ENCODE results near the gene POPDC3. TPM values are rescaled to one million over a fixed set of nuclear protein-coding genes. Genes with fewer than 3 reads are reported as not detected.

POPDC3 gene
- polyA plus RNA-seq, 4 donors, result 0.21 to 0.54 (median 0.24) TPM; not detected in 1

- H3K36me3 ChIP-seq (ENCODE audit: control insufficient read depth in 3 of 3, insufficient read depth in 2 of 3, low read depth in 1 of 3, low read length in 3 of 3), result no peaks in the 10 kb centered on the region
- WGBS, 3 donors, result 43 to 61% (median 54%) methylated on average over 4 of the region's 4 CpGs
- no peak for DNase-seq
- no peak overlapping the region for H3K4me3 ChIP-seq (ENCODE audit: low read depth in 1 of 3, low read length in 3 of 3)
- no peaks in the 10 kb centered on the region for H3K9me3 ChIP-seq (ENCODE audit: control insufficient read depth in 2 of 2, insufficient read depth in 1 of 2, low read depth in 1 of 2, low read length in 1 of 2)
- FAIRE-seq, result no peak
- H3K4me1 ChIP-seq (ENCODE audit: control insufficient read depth in 3 of 3, insufficient read depth in 2 of 3, low read depth in 1 of 3, low read length in 2 of 3), result no peaks in the 10 kb centered on the region
- no peak overlapping the region for H3K27ac ChIP-seq (ENCODE audit: low read depth in 1 of 3, low read length in 2 of 3)
- H3K27me3 ChIP-seq (ENCODE audit: control insufficient read depth in 3 of 3, insufficient read depth in 3 of 3, low read length in 3 of 3), result peaks cover 0 to 5% (median 0%) of the 10 kb centered on the region in 3 donors
These were observed 18.4 kb downstream of the POPDC3 start for GRCh38 chr6:105161421-105161820.

GRCh38 chr6:105153676-105154075 lies 26.1 kb downstream of the POPDC3 start:
- Histone ChIP-seq H3K27me3 (ENCODE audit: control insufficient read depth in 3 of 3, insufficient read depth in 3 of 3, low read length in 3 of 3) (no peaks in the 10 kb centered on the region), H3K27ac (ENCODE audit: low read depth in 1 of 3, low read length in 2 of 3) (no peak overlapping the region), H3K4me3 (ENCODE audit: low read depth in 1 of 3, low read length in 3 of 3) (no peak overlapping the region), H3K4me1 (ENCODE audit: control insufficient read depth in 3 of 3, insufficient read depth in 2 of 3, low read depth in 1 of 3, low read length in 2 of 3) (no peaks in the 10 kb centered on the region), H3K9me3 (ENCODE audit: control insufficient read depth in 2 of 2, insufficient read depth in 1 of 2, low read depth in 1 of 2, low read length in 1 of 2) (peaks cover 0 to 4% of the 10 kb centered on the region in 2 donors), H3K36me3 (ENCODE audit: control insufficient read depth in 3 of 3, insufficient read depth in 2 of 3, low read depth in 1 of 3, low read length in 3 of 3) (no peaks in the 10 kb centered on the region)
- no peak for FAIRE-seq
- no peak for DNase-seq
- 85 to 90% (median 86%) methylated on average over 3 of the region's 3 CpGs for WGBS, 3 donors

GRCh38 chr6:105152880-105153279 lies 26.9 kb downstream of the POPDC3 start:
- H3K9me3 ChIP-seq (ENCODE audit: control insufficient read depth in 2 of 2, insufficient read depth in 1 of 2, low read depth in 1 of 2, low read length in 1 of 2), result peaks cover 0 to 4% of the 10 kb centered on the region in 2 donors
- DNase-seq, result no peak
- H3K27me3 ChIP-seq (ENCODE audit: control insufficient read depth in 3 of 3, insufficient read depth in 3 of 3, low read length in 3 of 3), result no peaks in the 10 kb centered on the region
- no peak overlapping the region for H3K4me3 ChIP-seq (ENCODE audit: low read depth in 1 of 3, low read length in 3 of 3)
- H3K36me3 ChIP-seq (ENCODE audit: control insufficient read depth in 3 of 3, insufficient read depth in 2 of 3, low read depth in 1 of 3, low read length in 3 of 3), result no peaks in the 10 kb centered on the region
- no peak overlapping the region for H3K27ac ChIP-seq (ENCODE audit: low read depth in 1 of 3, low read length in 2 of 3)
- H3K4me1 ChIP-seq (ENCODE audit: control insufficient read depth in 3 of 3, insufficient read depth in 2 of 3, low read depth in 1 of 3, low read length in 2 of 3), result no peaks in the 10 kb centered on the region
- FAIRE-seq, result no peak

- H3K36me3 ChIP-seq (ENCODE audit: control insufficient read depth in 3 of 3, insufficient read depth in 2 of 3, low read depth in 1 of 3, low read length in 3 of 3), result no peaks in the 10 kb centered on the region
- no peak overlapping the region for H3K4me3 ChIP-seq (ENCODE audit: low read depth in 1 of 3, low read length in 3 of 3)
- DNase-seq (no peak), FAIRE-seq (no peak)
- H3K27me3 ChIP-seq (ENCODE audit: control insufficient read depth in 3 of 3, insufficient read depth in 3 of 3, low read length in 3 of 3), result no peaks in the 10 kb centered on the region
- peaks cover 0 to 4% of the 10 kb centered on the region in 2 donors for H3K9me3 ChIP-seq (ENCODE audit: control insufficient read depth in 2 of 2, insufficient read depth in 1 of 2, low read depth in 1 of 2, low read length in 1 of 2)
- no peak overlapping the region for H3K27ac ChIP-seq (ENCODE audit: low read depth in 1 of 3, low read length in 2 of 3)
- no peaks in the 10 kb centered on the region for H3K4me1 ChIP-seq (ENCODE audit: control insufficient read depth in 3 of 3, insufficient read depth in 2 of 3, low read depth in 1 of 3, low read length in 2 of 3)
These were observed 28.2 kb downstream of the POPDC3 start for GRCh38 chr6:105151644-105152043.

- Histone ChIP-seq H3K4me1 (ENCODE audit: control insufficient read depth in 3 of 3, insufficient read depth in 2 of 3, low read depth in 1 of 3, low read length in 2 of 3) (no peaks in the 10 kb centered on the region), H3K27ac (ENCODE audit: low read depth in 1 of 3, low read length in 2 of 3) (no peak overlapping the region), H3K27me3 (ENCODE audit: control insufficient read depth in 3 of 3, insufficient read depth in 3 of 3, low read length in 3 of 3) (peaks cover 0 to 29% (median 0%) of the 10 kb centered on the region in 3 donors), H3K9me3 (ENCODE audit: control insufficient read depth in 2 of 2, insufficient read depth in 1 of 2, low read depth in 1 of 2, low read length in 1 of 2) (no peaks in the 10 kb centered on the region), H3K36me3 (ENCODE audit: control insufficient read depth in 3 of 3, insufficient read depth in 2 of 3, low read depth in 1 of 3, low read length in 3 of 3) (no peaks in the 10 kb centered on the region), H3K4me3 (ENCODE audit: low read depth in 1 of 3, low read length in 3 of 3) (no peak overlapping the region)
- FAIRE-seq (no peak), DNase-seq (no peak)
- 79 to 90% (median 86%) methylated on average over 2 of the region's 2 CpGs for WGBS, 3 donors
These were observed 41.7 kb downstream of the POPDC3 start for GRCh38 chr6:105138141-105138540.

GRCh38 chr6:105137388-105137787 lies 42.4 kb downstream of the POPDC3 start:
- Histone ChIP-seq H3K36me3 (ENCODE audit: control insufficient read depth in 3 of 3, insufficient read depth in 2 of 3, low read depth in 1 of 3, low read length in 3 of 3) (no peaks in the 10 kb centered on the region), H3K9me3 (ENCODE audit: control insufficient read depth in 2 of 2, insufficient read depth in 1 of 2, low read depth in 1 of 2, low read length in 1 of 2) (no peaks in the 10 kb centered on the region), H3K4me1 (ENCODE audit: control insufficient read depth in 3 of 3, insufficient read depth in 2 of 3, low read depth in 1 of 3, low read length in 2 of 3) (no peaks in the 10 kb centered on the region), H3K27ac (ENCODE audit: low read depth in 1 of 3, low read length in 2 of 3) (no peak overlapping the region), H3K4me3 (ENCODE audit: low read depth in 1 of 3, low read length in 3 of 3) (peak overlapping the region; percentile 46 to 79 (median 57)), H3K27me3 (ENCODE audit: control insufficient read depth in 3 of 3, insufficient read depth in 3 of 3, low read length in 3 of 3) (peaks cover 0 to 29% (median 0%) of the 10 kb centered on the region in 3 donors)
- FAIRE-seq (no peak), DNase-seq (peak in 1 of 2 donors; percentile 19)
- 4 to 18% (median 15%) methylated on average over 32 of the region's 32 CpGs for WGBS, 3 donors

- Histone ChIP-seq H3K27ac (ENCODE audit: low read depth in 1 of 3, low read length in 2 of 3) (peak overlapping the region in 2 of 3 donors; percentile 32 to 74), H3K9me3 (ENCODE audit: control insufficient read depth in 2 of 2, insufficient read depth in 1 of 2, low read depth in 1 of 2, low read length in 1 of 2) (no peaks in the 10 kb centered on the region), H3K36me3 (ENCODE audit: control insufficient read depth in 3 of 3, insufficient read depth in 2 of 3, low read depth in 1 of 3, low read length in 3 of 3) (no peaks in the 10 kb centered on the region), H3K27me3 (ENCODE audit: control insufficient read depth in 3 of 3, insufficient read depth in 3 of 3, low read length in 3 of 3) (peaks cover 0 to 29% (median 0%) of the 10 kb centered on the region in 3 donors), H3K4me1 (ENCODE audit: control insufficient read depth in 3 of 3, insufficient read depth in 2 of 3, low read depth in 1 of 3, low read length in 2 of 3) (no peaks in the 10 kb centered on the region), H3K4me3 (ENCODE audit: low read depth in 1 of 3, low read length in 3 of 3) (peak overlapping the region; percentile 46 to 79 (median 58))
- FAIRE-seq (no peak), DNase-seq (peak; percentile 29 to 69)
- WGBS, 3 donors, result 1% methylated on average over 95 to 122 of the region's 122 CpGs
These were observed 43.1 kb downstream of the POPDC3 start for GRCh38 chr6:105136431-105137350.

GRCh38 chr6:105135907-105136430 lies 43.8 kb downstream of the POPDC3 start:
- DNase-seq, result no peak
- peaks cover 0 to 29% (median 0%) of the 10 kb centered on the region in 3 donors for H3K27me3 ChIP-seq (ENCODE audit: control insufficient read depth in 3 of 3, insufficient read depth in 3 of 3, low read length in 3 of 3)
- peak overlapping the region; percentile 46 to 79 (median 58) for H3K4me3 ChIP-seq (ENCODE audit: low read depth in 1 of 3, low read length in 3 of 3)
- peak overlapping the region in 1 of 3 donors; percentile 42 for H3K27ac ChIP-seq (ENCODE audit: low read depth in 1 of 3, low read length in 2 of 3)
- FAIRE-seq, result no peak
- WGBS, 3 donors, result 8 to 12% (median 9%) methylated on average over 24 of the region's 24 CpGs
- H3K4me1 ChIP-seq (ENCODE audit: control insufficient read depth in 3 of 3, insufficient read depth in 2 of 3, low read depth in 1 of 3, low read length in 2 of 3), result no peaks in the 10 kb centered on the region
- H3K36me3 ChIP-seq (ENCODE audit: control insufficient read depth in 3 of 3, insufficient read depth in 2 of 3, low read depth in 1 of 3, low read length in 3 of 3), result no peaks in the 10 kb centered on the region
- H3K9me3 ChIP-seq (ENCODE audit: control insufficient read depth in 2 of 2, insufficient read depth in 1 of 2, low read depth in 1 of 2, low read length in 1 of 2), result no peaks in the 10 kb centered on the region
